ENCODE measurements around the gene NFKB1. TPM values are rescaled to one million over a fixed set of nuclear protein-coding genes. Genes with fewer than 3 reads are reported as not detected.

NFKB1 gene
- total and polyA plus RNA-seq, 2 donors (not counting 1 experiment from before 2014, with no cell fraction given) = 32.0 to 88.1 TPM

GRCh38 chr4:102472441-102473013, 28.6 kb upstream of the NFKB1 start:
- peaks cover 13% of the 10 kb centered on the region for H3K27me3 Mint-ChIP-seq
- no peak overlapping the region for H3K27ac ChIP-seq (ENCODE audit: low read length in 2 of 2)
- ChIA-PET POLR2A (no interaction called here), CTCF (interaction anchor here (0.9 kb wide), 1 partner anchor 23 kb away, joined by 3 read pairs; no protein-coding TSS in a partner anchor)
- ATAC-seq (ENCODE audit: low read depth) = no peak
- H3K27me3 ChIP-seq (replicated peaks in 1 of 4; ENCODE audit: control extremely low read depth in 1 of 4, control insufficient read depth in 3 of 4, insufficient read depth in 4 of 4, low read length in 3 of 4) = no peaks in the 10 kb centered on the region
- H3K4me3 Mint-ChIP-seq = no peak overlapping the region
- no peak overlapping the region for H2AFZ ChIP-seq (ENCODE audit: insufficient read depth, low read depth, low read length, poor library complexity, severe bottlenecking)
- no peaks in the 10 kb centered on the region for H3K4me1 Mint-ChIP-seq
- 100% methylated on average over 1 of the region's 1 CpG for WGBS (ENCODE audit: insufficient coverage)
- no peak for DNase-seq
- H3K4me2 ChIP-seq (replicated peaks; ENCODE audit: low read depth, low read length, poor library complexity, severe bottlenecking) = no peak overlapping the region
- H3K27ac Mint-ChIP-seq = no peak overlapping the region
- peaks cover 3% of the 10 kb centered on the region for H3K9me3 Mint-ChIP-seq (ENCODE audit: insufficient read depth)
- no peaks in the 10 kb centered on the region for H3K36me3 ChIP-seq (replicated peaks in 1 of 2; ENCODE audit: control extremely low read depth in 1 of 2, control insufficient read depth in 1 of 2, extremely low read depth in 1 of 2, insufficient read depth in 2 of 2, low read length in 1 of 2)
- peaks cover 1 to 6% (median 2%) of the 10 kb centered on the region in 3 donors for H3K9me3 ChIP-seq (ENCODE audit: control extremely low read depth in 1 of 3, control insufficient read depth in 2 of 3, insufficient read depth in 1 of 3, low read length in 2 of 3)
- H3K4me1 ChIP-seq (ENCODE audit: control insufficient read depth in 2 of 2, insufficient read depth in 2 of 2, low read length in 2 of 2) = no peaks in the 10 kb centered on the region
- H4K20me1 ChIP-seq (ENCODE audit: control insufficient read depth, insufficient read depth, low read length, poor library complexity, severe bottlenecking) = no peaks in the 10 kb centered on the region
- intact Hi-C loops (cut with micrococcal nuclease) = no loop called here
- H3K9ac ChIP-seq (ENCODE audit: low read length) = no peak overlapping the region
- no peak overlapping the region for H3K4me3 ChIP-seq (ENCODE audit: control extremely low read depth in 1 of 5, extremely low read depth in 1 of 5, insufficient read depth in 1 of 5, low read depth in 2 of 5, low read length in 4 of 5)
- no peaks in the 10 kb centered on the region for H3K79me2 ChIP-seq (ENCODE audit: control insufficient read depth, insufficient read depth, low read length)
- TF ChIP-seq CTCF (IDR thresholded peaks at IDR 0.05) (no peak), EZH2 (IDR thresholded peaks at IDR 0.05; ENCODE audit: borderline replicate concordance, insufficient read depth, low read depth, low read length, poor library complexity, severe bottlenecking) (no peak)

DNA sequence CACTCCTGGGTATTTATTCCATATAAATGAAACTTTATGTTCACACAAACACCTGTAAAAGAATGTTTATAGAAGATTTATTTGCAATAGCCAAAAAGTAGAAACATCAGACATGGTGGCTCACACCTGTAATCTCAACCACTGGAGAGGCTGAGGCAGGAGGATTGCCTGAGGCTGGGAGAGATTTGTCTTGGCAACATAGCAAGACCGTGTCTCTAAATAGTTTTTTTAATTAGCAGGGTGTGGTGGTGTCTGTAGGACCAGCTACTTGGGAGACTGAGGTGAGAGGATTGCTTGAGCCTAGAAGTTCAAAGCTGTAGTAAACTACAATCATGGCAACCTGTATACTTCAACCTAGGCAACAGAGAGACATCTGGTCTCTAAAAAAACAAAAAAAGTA, 27.7 kb upstream of the NFKB1 start:
- H3K9ac ChIP-seq (ENCODE audit: low read length) = no peak overlapping the region
- no peak overlapping the region for H3K4me3 Mint-ChIP-seq
- intact Hi-C loops (cut with micrococcal nuclease) = no loop called here
- H3K36me3 ChIP-seq (replicated peaks in 1 of 2; ENCODE audit: control extremely low read depth in 1 of 2, control insufficient read depth in 1 of 2, extremely low read depth in 1 of 2, insufficient read depth in 2 of 2, low read length in 1 of 2) = no peaks in the 10 kb centered on the region
- no CpG with 5 or more reads among the region's 1 CpG for WGBS (ENCODE audit: insufficient coverage)
- no peaks in the 10 kb centered on the region for H3K4me1 ChIP-seq (ENCODE audit: control insufficient read depth in 2 of 2, insufficient read depth in 2 of 2, low read length in 2 of 2)
- no peaks in the 10 kb centered on the region for H4K20me1 ChIP-seq (ENCODE audit: control insufficient read depth, insufficient read depth, low read length, poor library complexity, severe bottlenecking)
- DNase-seq = no peak
- peaks cover 3% of the 10 kb centered on the region for H3K9me3 Mint-ChIP-seq (ENCODE audit: insufficient read depth)
- no peaks in the 10 kb centered on the region for H3K27me3 ChIP-seq (replicated peaks in 1 of 4; ENCODE audit: control extremely low read depth in 1 of 4, control insufficient read depth in 3 of 4, insufficient read depth in 4 of 4, low read length in 3 of 4)
- no peaks in the 10 kb centered on the region for H3K4me1 Mint-ChIP-seq
- H3K4me2 ChIP-seq (replicated peaks; ENCODE audit: low read depth, low read length, poor library complexity, severe bottlenecking) = no peak overlapping the region
- TF ChIP-seq CTCF (IDR thresholded peaks at IDR 0.05) (no peak), EZH2 (IDR thresholded peaks at IDR 0.05; ENCODE audit: borderline replicate concordance, insufficient read depth, low read depth, low read length, poor library complexity, severe bottlenecking) (no peak)
- peaks cover 1 to 6% (median 2%) of the 10 kb centered on the region in 3 donors for H3K9me3 ChIP-seq (ENCODE audit: control extremely low read depth in 1 of 3, control insufficient read depth in 2 of 3, insufficient read depth in 1 of 3, low read length in 2 of 3)
- no peaks in the 10 kb centered on the region for H3K79me2 ChIP-seq (ENCODE audit: control insufficient read depth, insufficient read depth, low read length)
- ChIA-PET POLR2A (no interaction called here), CTCF (interaction anchor here (0.6 kb wide), 1 partner anchor 461 kb away, joined by 3 read pairs; no protein-coding TSS in a partner anchor)
- H3K4me3 ChIP-seq (ENCODE audit: control extremely low read depth in 1 of 5, extremely low read depth in 1 of 5, insufficient read depth in 1 of 5, low read depth in 2 of 5, low read length in 4 of 5) = no peak overlapping the region
- H3K27ac Mint-ChIP-seq = no peak overlapping the region
- no peak overlapping the region for H3K27ac ChIP-seq (ENCODE audit: low read length in 2 of 2)
- H2AFZ ChIP-seq (ENCODE audit: insufficient read depth, low read depth, low read length, poor library complexity, severe bottlenecking) = no peak overlapping the region
- peaks cover 13% of the 10 kb centered on the region for H3K27me3 Mint-ChIP-seq
- no peak for ATAC-seq (ENCODE audit: low read depth)

Measured in B cell (primary cell).